GM12872 (cell line): ENCODE measurements around the gene BNIP2.

ENCODE experiments used
- CTCF ChIP-seq: IDR thresholded peaks from 3 replicates; pipeline ENCODE4 v1.5.1; 2011; ENCODE audit warnings: low read depth, mild to moderate bottlenecking, low read length, moderate library complexity; ENCODE audit not compliant: insufficient read depth

BNIP2 gene

GRCh38 chr15:59699810-59700431, 10.8 kb upstream of the BNIP2 start:
- no peak for TF ChIP-seq CTCF

DNA sequence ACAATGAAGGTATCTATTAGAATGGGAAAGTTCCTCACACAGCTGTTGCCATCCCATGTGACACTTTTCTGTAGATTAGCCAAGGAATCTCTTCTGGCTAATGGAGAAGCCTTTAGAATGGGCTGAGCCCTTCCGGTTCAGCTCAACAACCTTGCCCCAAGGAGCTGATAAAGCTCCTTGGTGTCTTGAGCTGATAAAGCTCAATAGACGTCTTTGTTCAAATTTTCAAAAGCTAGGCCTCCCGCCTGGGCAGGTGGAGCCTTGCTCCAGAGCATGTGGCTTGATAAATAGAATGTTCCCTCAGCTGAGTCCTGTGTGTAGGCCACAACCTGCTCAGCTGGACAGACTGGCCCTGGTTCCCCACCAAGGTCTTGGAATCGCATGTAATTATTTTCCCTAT, 7.2 kb upstream of the BNIP2 start:
- TF ChIP-seq CTCF: no peak

DNA sequence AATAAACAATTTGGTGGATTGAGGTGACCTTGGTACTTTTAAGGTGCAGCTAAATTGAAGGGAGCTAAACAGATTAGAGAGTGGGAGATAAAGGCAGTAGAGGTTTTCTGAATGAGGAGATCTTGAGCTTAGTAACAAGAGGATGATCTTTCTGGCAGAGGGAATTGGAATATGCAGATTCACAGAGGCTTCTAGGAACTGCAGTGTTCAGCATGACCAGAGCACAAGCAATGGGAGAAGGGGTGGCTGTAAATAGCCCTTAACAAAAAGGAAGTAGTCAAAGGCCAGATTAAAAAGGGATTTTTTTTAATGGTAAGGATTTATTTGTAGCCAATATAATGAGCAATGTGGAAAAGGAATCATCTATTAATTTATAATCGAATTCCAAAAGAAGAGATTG, 5.7 kb upstream of the BNIP2 start:
- no peak for TF ChIP-seq CTCF

DNA sequence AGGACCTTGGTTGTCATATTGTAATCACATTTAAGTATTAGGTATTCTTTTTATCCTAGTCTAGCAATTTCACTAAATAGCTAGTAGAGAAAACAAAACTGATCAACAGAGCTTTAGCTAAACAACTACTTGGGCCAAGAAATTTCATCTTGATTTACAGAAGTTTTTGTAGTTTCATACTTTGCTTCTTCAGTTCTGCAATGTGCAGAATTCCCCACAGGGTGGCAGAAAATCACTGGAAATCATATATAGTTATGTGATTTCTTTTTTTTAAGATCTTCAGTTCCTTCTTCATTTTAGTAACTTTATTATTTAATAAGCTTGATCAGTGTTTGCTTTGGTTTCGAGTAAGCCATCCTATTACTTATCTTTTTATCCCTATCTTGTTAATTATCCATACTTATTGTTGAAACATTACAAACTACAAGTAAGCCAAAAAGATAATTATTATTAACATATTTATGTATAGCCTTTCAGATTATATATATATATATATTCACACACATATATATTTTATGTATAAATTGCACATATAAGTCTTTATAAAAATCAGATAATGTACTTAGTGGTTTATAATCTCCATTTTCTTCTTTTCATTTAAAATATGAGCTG, 2.2 kb upstream of the BNIP2 start:
- peak; percentile 53 for TF ChIP-seq CTCF

DNA sequence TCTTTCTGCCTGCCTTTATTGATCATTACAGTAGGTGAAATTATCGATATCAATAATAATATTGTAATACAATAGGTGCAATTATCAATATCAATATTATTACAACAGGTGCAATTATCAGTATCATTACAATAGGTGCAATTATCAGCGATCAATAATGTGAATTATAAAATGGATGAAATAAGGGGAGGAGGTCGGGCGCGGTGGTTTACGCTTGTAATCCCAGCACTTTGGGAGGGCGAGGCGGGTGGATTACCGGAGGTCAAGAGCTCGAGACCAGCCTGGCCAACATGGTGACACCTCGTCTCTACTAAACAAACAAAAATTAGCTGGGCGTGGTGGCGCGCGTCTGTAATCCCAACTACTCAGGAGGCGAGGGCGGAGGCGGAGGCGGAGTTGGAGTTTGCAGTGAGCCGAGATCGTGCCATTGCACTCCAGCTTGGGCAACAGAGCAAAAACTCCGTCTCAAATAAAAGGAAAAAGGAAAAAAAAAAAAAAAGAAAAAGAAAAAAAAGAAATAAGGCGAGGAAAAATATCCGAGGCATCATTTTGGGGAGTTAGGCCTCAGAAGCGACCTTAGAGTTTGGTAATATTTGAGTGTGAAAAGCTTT, 611 bp upstream of the BNIP2 start:
- no peak for TF ChIP-seq CTCF

- no peak for TF ChIP-seq CTCF
Measured at GRCh38 chr15:59688423-59688781, 718 bp downstream of the BNIP2 start.

- TF ChIP-seq CTCF: no peak
Measured at GRCh38 chr15:59687836-59688235, 1.3 kb downstream of the BNIP2 start.
